NOMO-1 (cell line): ENCODE data around the gene UNC13C.
A peak's percentile ranks its signal among the peaks of the same experiment; 100 is the strongest.
"Not testable (repeated sequence)": the region's sequence is repeated elsewhere in the genome, so short reads cannot be mapped to it uniquely, and the experiment has no call there.

Experiments used
- DNase-seq, 2 experiments: peaks; one replicate each; lab custom pipeline; 2025; ENCODE audit not compliant: unreplicated experiment in 2 of 2; lab: John Stamatoyannopoulos, UW

The UNC13C gene

DNA sequence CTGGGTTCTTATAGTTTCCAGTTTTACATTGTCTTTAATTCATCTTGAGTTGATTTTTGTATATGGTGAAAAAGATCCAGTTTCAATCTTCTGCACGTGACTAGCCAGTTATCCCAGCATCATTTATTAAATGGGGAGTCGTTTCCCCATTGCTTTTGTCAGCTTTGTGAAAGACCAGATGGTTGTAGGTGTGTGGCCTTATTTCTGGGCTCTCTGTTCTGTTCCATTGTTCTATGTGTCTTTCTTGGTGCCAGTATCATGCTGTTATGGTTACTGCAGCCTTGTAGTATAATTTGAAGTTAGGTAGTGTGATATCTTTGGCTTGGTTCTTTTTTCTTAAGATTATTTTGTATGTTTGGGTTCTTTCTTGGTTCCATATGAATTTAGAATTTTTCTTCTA is 432.2 kb downstream of the UNC13C start:
- DNase-seq: no peak

DNA sequence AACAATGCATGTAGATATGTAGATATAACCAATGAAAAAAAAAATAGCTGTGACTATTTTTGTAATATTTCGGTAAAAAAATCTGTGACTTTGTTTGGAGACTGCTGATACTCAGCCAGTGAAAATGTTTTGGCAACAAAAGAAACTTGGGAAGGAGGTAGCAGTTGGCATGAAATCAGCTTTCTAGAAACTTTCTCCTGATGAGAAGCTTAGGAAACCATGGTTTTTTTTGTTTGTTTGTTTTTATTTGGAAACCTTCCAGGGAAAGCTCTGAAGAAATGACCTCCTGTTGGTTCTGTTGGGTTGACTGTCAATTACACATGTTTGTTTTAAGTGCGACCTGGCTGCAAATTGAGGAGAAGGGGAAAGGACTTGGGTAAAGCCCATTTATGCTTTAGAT is 445.9 kb downstream of the UNC13C start:
- DNase-seq: no peak

DNA sequence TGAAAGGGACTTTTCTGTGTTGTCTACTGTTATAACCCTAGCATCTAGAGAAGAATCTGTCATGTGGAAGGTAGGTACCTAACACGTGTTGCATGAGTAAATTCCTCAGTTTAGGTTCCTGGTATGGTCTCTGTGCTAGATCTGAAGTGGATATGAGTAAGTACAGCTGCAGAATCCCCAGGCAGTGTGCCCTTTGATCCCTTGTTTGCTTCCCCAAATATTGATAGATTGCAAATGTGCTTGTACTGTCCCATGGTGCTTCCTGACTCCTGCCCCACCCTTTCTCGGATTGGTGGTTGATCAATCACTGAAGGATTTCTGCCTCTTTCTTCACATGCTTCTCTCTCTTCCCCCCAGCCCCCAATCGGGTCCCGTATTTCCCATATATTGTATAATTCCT is 450.4 kb downstream of the UNC13C start:
- no peak for DNase-seq

DNA sequence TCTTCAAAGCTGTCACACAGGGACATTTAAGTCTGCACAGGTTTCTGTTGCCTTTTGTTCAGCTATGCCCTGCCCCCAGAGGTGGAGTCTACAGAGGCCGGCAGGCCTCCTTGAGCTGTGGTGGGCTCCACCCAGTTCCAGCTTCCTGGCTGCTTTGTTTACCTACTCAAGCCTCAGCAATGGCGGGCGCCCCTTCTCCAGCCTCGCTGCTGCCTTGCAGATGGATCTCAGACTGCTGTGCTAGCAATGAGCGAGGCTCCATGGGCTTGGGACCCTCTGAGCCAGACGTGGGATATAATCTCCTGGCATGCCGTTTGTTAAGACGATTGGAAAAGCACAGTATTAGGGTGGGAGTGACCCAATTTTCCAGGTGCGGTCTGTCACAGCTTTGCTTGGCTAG is 472.0 kb downstream of the UNC13C start:
- DNase-seq: not testable (repeated sequence)

DNA sequence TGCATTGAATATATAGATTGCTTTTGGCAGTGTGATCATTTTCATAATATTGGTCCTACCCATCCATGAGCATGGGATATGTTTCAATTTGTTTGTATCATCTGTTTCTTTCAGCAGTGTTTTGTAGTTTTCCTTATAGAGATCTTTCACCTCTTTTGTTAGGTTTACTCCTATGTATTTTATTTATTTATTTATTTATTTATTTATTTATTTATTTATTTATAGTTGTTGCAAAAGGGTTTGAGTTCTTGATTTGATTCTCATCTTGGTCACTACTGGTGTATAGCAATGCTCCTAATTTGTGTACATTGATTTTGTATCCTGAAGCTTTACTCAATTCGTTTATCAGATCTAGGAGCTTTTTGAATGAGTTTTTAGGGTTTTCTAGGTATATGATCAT is 478.2 kb downstream of the UNC13C start:
- no peak for DNase-seq

DNA sequence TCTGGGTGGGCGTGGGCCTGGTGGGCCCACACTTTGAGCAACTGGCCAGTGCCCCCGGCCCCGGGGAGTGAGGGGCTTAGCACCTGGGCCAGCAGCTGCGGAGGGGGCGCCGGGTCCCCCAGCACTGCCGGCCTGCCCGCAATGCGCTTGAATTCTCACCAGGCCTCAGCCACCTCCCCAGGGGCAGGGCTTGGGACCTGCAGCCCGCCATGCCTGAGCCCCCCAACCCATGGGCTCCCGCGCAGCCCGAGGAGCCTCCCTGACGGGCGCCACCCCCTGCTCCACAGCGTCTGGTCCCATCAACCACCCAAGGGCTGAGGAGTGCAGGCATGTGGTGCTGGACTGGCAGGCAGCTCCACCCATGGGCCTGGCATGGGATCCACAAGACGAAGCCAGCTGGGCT is 484.3 kb downstream of the UNC13C start:
- DNase-seq: no peak

DNA sequence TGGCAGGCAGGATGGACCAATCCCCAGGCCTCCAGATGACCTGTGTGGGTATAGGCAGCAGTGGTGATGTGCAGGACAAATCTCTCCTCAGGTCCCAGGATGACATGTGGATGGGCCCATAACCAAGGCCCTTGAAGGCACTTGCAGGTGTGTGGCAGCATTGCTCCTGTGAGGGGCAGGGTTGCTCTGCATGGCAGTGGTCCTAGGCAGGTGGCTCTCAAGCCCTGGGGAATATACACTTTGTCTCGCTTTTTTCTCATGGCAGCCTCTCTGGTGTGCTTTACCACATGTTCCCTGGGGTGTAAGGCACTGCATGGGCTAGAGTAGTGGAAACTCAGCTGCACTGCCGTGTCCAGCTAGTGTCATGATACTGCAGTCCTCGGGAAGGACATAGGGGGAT is 503.6 kb downstream of the UNC13C start:
- no peak for DNase-seq

DNA sequence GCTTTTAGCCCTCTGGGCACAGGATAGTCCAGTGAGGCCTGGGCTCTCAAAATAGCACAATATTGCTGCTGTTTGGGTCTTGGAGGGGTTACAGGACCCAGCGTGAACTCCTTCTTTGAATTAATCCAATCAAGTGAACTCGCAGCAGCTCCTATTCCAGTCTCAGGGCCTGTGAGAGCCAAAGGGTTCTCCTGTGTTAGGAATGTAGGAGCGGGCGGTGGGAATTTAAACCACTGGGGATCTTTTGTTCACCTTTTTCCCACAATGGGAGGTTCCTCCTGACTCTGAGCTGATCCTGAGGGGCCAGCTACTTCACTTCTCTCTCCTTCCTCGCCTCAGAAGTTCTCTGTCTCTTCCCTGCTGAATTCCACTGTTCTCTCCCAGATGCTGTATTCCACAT is 504.0 kb downstream of the UNC13C start:
- DNase-seq: no peak

DNA sequence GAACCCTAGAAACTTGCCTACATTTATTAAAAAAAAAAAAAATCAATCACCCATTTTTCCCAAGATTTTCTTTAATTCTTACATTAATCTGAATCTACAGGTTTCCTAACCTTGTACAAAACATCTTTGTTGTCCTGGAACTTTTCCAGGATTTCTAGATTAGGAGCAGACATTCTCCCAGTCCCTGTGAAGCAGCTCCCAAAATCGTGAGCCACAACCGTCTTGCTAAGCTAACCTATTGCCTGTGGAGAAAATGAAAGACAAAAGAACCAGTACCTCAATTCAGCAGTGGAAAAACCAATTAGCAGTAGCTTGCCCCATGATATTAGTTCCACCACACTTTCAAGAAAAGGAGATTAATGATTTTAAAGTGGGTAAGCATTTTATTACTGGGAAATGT is 522.1 kb downstream of the UNC13C start:
- no peak for DNase-seq

DNA sequence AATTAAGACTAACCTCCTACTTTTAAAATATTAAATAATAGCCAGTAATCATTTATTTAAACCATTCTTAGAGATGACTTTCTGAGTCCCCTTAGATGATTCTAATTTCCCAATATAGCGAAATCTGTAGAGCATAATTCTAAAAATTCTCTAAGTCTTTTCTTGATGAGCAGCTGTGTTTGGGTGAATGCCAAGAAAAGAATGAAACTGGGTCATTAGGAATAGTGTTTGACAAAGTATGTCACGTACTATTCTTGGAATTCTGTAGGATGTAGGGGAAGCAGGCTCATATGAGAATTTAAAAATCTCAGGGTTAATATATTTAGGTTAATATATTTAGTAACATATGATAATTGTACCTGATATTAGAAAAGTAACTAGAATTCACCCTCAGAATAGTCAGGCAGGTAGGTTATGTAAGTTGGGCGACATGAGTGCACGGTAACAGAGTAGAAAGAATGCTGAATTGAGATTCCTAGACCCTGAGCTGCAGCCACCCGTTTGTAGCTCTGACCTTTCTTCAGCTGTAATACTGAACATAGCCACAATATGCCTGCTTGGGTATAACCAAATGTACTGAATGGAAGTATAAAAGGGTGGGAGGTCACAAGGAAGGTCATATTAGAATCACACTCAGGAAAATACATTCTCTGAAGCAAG is 524.3 kb downstream of the UNC13C start:
- DNase-seq: no peak

DNA sequence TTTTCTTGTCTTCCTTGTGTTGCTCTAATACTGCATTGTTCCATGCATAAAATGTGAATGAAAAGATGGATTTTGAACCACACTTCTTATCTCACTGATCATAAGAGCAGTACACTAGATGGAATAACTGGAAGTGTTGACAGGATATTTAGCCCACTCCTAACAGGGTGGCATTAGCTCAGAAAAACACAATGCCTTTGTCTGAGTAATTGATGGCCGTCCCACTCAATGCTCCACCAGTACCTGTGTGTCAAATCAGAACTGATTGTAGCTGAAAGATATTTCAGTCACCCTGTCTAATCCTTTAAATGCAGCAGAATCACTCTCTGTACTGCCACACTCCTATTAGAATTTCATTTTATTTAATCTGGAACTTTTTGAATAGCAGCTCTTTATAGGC is 526.5 kb downstream of the UNC13C start:
- DNase-seq: no peak

DNA sequence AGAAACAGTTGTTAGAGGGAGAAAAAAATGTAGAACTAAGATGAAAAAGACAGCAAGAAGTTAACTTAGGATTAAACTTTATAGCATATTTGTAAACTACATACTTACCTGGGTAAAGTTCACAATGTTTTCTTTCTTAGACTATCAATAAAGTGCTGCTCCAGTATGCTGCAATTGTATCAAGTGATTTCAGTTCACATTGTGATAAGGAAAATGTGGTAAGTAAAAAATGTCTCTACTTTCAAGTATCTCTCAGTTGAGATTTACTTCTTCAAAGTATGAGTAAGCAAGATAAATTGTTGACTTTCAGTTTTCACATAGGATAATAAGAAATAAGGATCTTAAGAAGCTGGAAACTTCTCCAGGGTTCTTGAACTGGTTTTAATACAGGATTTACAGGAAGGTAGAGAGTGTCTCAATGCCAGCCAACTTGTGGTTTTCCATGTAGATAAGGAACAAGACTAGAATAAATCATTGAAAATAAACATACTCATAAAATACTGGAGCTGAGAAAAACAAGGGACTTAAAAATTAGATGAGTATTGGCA is 528.8 kb downstream of the UNC13C start:
- no peak for DNase-seq

DNA sequence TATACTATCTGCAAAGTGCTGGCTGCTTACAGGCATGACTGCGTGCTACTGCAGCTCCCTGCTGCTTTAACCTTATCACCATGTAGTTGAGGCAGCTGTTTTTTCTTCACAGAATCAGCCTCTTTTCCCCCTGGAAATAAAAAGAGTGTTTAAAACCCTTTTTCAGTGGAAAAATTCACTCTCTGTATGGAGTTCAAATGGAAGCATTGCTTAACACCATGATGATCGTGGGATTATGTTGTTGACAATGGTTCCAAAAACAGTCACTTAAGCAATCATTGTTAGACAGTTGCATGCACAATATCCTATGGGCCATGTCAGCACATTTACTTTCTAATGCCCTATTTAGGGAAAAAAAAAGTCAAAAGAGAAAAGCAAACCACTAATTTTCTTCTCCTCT is 536.4 kb downstream of the UNC13C start:
- DNase-seq: no peak

DNA sequence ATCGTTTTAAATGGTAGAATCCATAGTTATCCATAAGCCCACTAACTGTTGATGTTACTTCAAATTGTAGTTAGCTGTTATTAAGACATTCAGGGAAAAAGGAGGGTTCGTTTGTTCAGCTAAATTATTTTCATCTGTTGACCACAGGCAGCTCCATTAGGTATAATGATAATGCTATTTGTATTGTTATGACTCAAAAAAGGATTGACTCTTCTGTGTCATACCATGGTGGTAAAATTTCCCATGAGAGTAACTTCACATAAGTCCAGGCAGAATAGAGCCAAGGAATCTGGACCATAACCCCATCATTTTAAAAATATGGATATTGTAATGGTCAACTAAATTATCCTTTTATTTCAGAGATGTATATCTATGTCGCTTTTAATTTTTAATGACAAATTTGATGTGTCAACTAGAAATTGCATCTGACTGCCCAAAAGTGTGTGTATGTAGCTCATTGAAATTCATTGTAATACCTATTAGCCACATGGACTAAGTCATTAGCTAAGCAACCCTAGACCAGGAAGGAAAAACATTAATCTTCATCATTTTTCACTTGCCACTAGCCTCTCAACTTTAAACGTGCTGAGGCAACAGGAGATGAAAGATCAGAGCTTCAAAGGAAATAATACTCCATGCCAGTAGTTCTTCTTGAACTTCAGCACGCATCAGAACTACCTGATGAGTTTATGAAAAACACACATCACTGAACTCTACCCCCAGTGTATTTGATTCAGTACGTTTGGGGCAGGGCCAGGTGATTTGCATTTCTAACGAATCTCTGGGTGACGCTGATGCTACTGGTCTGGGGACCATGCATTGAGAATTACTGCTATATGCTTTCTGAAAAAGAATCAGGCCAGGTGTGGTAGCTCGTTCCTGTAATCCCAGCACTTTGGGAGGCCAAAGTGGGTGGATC is 537.7 kb downstream of the UNC13C start:
- DNase-seq: no peak

DNA sequence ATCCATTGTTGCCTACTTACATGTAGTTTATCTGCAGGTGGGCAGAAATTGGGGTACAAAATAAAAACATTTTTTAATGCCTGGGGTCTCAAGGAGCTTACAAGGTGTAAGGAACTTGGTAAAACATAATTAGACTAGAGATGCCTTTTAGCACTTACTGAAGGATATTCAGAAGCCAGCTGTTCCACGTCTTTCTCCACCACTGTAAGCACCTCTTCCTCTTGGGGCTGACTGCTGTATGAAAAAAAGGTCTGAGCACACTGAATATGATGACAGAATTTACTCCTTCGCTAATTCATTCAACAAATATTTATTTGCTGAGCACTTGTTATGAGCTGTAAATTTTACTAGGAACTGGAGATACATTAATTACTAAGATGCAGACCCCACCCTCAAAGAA is 539.1 kb downstream of the UNC13C start:
- DNase-seq: no peak

DNA sequence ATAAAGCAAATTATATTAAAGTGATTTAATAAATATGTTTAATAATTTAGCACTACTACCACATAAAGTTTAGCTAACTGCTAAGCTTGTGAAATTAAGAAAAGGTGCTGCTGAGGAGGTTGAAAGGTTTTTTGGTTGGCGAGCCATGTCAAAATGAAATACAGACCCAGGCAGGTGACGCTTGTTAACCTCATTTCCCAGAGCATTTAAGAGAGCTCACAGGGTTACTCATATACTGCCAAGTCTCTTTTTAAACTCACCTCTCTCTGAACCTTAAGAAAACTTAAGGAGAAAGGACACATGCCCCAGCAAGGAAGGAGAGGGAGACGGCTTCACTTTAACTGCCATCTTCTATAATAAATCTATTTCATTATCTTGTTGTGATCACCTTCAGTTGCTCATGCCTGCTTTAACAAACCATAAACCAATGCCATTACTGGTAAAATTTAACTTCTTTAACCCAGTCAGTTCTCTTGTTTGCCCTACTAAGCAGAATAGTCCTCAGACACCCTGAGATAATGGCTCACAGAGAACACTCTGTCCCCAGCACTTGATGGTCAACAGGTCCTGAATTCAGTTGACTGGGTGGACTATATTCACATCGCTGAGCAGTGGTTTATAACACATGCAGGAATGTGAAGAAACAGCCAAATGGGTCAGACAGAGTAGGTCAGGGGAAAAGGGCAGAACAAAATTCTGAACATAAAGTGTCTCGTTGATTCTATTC is 540.1 kb downstream of the UNC13C start:
- DNase-seq: no peak

DNA sequence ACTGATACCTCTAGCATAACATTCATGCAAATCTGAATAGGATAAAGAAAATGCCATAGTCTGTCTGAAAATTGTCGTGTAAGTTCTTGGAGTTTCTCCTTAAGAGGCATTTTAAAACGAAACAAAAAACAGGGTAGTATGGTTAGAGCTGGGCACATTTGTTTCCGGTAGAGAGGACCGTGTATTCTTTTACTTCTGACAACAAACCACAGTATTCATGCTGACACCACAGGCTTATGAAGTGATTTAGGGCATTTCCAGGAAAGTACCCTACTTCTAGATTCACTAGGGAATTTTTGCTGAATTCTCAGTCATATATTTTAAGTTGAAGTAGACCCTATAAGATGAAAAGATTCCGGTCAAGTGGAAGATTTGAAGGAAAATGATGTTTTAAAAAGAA is 541.3 kb downstream of the UNC13C start:
- DNase-seq: peak; percentile 0 to 50

DNA sequence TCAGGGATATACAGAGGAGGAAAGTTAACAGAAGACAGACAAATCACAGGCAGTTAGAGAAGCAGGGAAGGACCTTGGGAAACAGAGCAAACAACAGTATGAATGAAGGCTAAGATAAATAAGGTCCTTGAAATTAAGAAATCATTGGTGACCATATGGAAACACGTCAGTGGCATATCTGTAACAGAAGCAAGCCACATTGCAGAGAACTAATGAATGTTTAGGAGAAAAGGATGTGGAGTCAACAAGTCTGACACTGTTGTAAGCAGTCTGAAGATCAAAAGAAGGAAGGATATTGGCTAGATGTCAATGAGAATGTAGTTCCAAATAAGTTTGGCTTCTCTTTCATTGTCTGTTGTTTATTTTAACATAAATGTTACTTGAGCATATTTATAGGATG is 542.4 kb downstream of the UNC13C start:
- no peak for DNase-seq

DNA sequence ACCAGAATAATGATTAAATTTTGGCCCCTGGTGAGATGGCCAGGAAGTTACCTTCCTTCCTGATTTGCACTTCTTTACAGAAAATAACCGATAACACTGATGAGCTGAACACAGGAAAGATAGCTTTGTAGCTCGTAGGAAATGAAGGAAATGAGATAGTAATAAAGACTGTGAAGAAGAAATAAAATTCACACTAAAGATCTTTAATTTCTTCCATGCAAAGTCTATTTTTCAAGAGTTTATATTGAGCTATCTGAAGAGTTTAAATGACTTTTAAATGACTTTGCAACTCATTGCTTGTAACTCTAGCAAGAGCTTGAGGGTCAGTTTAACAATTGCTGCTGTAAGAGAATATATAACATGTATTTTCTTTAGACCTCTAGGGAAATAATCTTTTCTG is 543.0 kb downstream of the UNC13C start:
- DNase-seq: no peak

DNA sequence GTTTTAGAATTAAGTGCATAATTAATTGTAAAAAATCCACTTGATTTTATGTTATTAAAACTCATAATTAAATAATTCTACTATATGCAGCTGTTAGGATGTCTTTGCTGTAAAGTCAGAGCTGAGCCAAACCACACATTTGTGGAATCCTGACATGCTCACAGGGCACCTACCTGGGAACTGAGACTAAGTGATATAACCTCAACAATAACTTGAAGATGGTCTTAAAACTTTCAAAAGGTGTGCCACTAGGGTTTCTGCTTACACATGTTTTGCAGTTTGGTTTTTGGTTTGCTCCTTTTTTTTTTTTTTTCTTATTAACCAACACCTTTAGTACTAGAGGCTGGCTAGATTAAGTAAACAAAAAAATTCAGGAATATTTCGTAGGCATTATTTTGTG is 549.8 kb downstream of the UNC13C start:
- DNase-seq: no peak

DNA sequence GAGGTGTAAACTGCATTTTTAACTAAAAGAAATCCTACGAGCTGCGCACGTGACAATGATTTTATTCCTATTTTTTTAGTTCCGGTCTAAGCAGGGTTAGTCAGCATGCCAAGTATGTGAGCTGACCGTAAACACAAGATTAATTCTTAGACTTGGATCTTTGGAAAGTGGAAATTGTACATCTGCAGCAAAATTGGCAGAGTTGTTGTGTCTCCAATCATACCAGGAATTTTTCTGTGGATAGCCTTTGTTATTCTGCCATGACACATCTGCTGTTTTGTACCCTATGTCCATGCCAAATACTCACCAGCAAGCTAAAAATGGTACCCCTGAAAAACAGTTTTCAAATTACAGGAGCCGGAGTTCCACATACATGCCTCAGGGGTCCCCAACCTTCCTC is 562.5 kb downstream of the UNC13C start:
- DNase-seq: no peak
